Calu3 (cell line): ENCODE data around the gene BOD1L1. TPM values are rescaled to one million over a fixed set of nuclear protein-coding genes. Genes with fewer than 3 reads are reported as not detected.

ENCODE experiments used
- BruUV-seq: library from RNA; stranded (reverse); fragments of 400-500 nt; replicated peaks from 2 replicates; lab custom pipeline; 2021; lab: Mats Ljungman, UMichigan
- CTCF ChIA-PET: fragments of 300-600 bp; sonication (Branson Sonifier 250); formaldehyde crosslinking; loops from one replicate; lab custom pipeline; 2022; ENCODE audit warnings: antibody characterized with exemption; lab: Charles Lee
- DNase-seq: peaks from one replicate; pipeline ENCODE4 v3.0.0; 2022
- H3K27ac Mint-ChIP-seq: one replicate; pipeline ENCODE4 v1.8.0; 2022; ENCODE audit warnings: mixed read lengths; ENCODE audit not compliant: unreplicated experiment
- H3K27me3 Mint-ChIP-seq: one replicate; pipeline ENCODE4 v1.8.0; 2022; ENCODE audit warnings: mixed read lengths; ENCODE audit not compliant: unreplicated experiment
- H3K36me3 Mint-ChIP-seq: one replicate; pipeline ENCODE4 v1.8.0; 2022; ENCODE audit warnings: mild to moderate bottlenecking, moderate library complexity, mixed read lengths; ENCODE audit not compliant: insufficient read depth, unreplicated experiment
- H3K4me1 Mint-ChIP-seq: one replicate; pipeline ENCODE4 v1.8.0; 2022; ENCODE audit warnings: mild to moderate bottlenecking, low read depth, mixed read lengths; ENCODE audit not compliant: unreplicated experiment
- H3K4me3 Mint-ChIP-seq: one replicate; pipeline ENCODE4 v1.8.0; 2022; ENCODE audit warnings: mild to moderate bottlenecking, low read depth, moderate library complexity, mixed read lengths; ENCODE audit not compliant: unreplicated experiment
- H3K9me3 Mint-ChIP-seq: one replicate; pipeline ENCODE4 v1.8.0; 2022; ENCODE audit warnings: low read depth, mixed read lengths; ENCODE audit not compliant: unreplicated experiment
- CTCF ChIP-seq: fragments of 200-600 bp; IDR thresholded peaks from one replicate; pipeline ENCODE4 v1.8.0; 2022; ENCODE audit warnings: antibody characterized with exemption; ENCODE audit not compliant: unreplicated experiment
- intact Hi-C: fragments of 100-400 bp; cut with micrococcal nuclease; formaldehyde crosslinking; loops from one replicate; pipeline ENCODE4 v1.10.0; 2022; ENCODE audit not compliant: unreplicated experiment
- total RNA-seq: library from RNA; stranded (reverse); gene quantifications from 2 replicates; pipeline ENCODE4 v1.2.3, GENCODE V29; 2022

The BOD1L1 gene
- total RNA-seq, 1 experiment from 2014 or later: 25.7 TPM

- no peak for TF ChIP-seq CTCF
- no peak for DNase-seq
- intact Hi-C loops: no loop called here
- H3K9me3 Mint-ChIP-seq: no peaks in the 10 kb centered on the region
- CTCF ChIA-PET: no interaction called here
- BruUV-seq: no TSS peak
- H3K4me3 Mint-ChIP-seq: no peak overlapping the region
- H3K27me3 Mint-ChIP-seq: no peaks in the 10 kb centered on the region
- peaks cover 9% of the 10 kb centered on the region for H3K36me3 Mint-ChIP-seq
- H3K4me1 Mint-ChIP-seq: no peaks in the 10 kb centered on the region
- H3K27ac Mint-ChIP-seq: no peak overlapping the region
These were observed 28.4 kb downstream of the BOD1L1 start for GRCh38 chr4:13599159-13599558.

- H3K27me3 Mint-ChIP-seq: no peaks in the 10 kb centered on the region
- intact Hi-C loops: no loop called here
- H3K9me3 Mint-ChIP-seq: no peaks in the 10 kb centered on the region
- H3K4me3 Mint-ChIP-seq: no peak overlapping the region
- no peak for TF ChIP-seq CTCF
- H3K27ac Mint-ChIP-seq: no peak overlapping the region
- H3K4me1 Mint-ChIP-seq: no peaks in the 10 kb centered on the region
- no peak for DNase-seq
- CTCF ChIA-PET: no interaction called here
- no peaks in the 10 kb centered on the region for H3K36me3 Mint-ChIP-seq
- no TSS peak for BruUV-seq
These were observed 29.9 kb downstream of the BOD1L1 start for GRCh38 chr4:13597604-13598003.

- Mint-ChIP-seq H3K27ac (no peak overlapping the region), H3K36me3 (no peaks in the 10 kb centered on the region), H3K4me1 (no peaks in the 10 kb centered on the region), H3K27me3 (no peaks in the 10 kb centered on the region), H3K9me3 (no peaks in the 10 kb centered on the region), H3K4me3 (no peak overlapping the region)
- intact Hi-C loops: no loop called here
- CTCF ChIA-PET: no interaction called here
- no peak for TF ChIP-seq CTCF
- BruUV-seq: no TSS peak
- no peak for DNase-seq
These were observed 30.4 kb downstream of the BOD1L1 start for GRCh38 chr4:13597141-13597540.

- CTCF ChIA-PET: no interaction called here
- H3K9me3 Mint-ChIP-seq: no peaks in the 10 kb centered on the region
- TF ChIP-seq CTCF: no peak
- no peak overlapping the region for H3K27ac Mint-ChIP-seq
- intact Hi-C loops: no loop called here
- peaks cover 11% of the 10 kb centered on the region for H3K36me3 Mint-ChIP-seq
- no TSS peak for BruUV-seq
- no peaks in the 10 kb centered on the region for H3K27me3 Mint-ChIP-seq
- H3K4me1 Mint-ChIP-seq: no peaks in the 10 kb centered on the region
- DNase-seq: no peak
- H3K4me3 Mint-ChIP-seq: no peak overlapping the region
These were observed 35.3 kb downstream of the BOD1L1 start for GRCh38 chr4:13592220-13592619.
